Activated CD8-positive, alpha-beta memory T cell treated with anti-CD3 and anti-CD28 coated beads for 36 hours (primary cell): ENCODE results near the gene AVPR2. TPM values are rescaled to one million over a fixed set of nuclear protein-coding genes. Genes with fewer than 3 reads are reported as not detected.

ENCODE experiments used
- CTCF ChIA-PET: fragments of 350-600 bp; sonication (Branson Sonifier 250); formaldehyde crosslinking; loops from one replicate; lab custom pipeline; 2021; ENCODE audit warnings: antibody characterized with exemption; lab: Charles Lee
- POLR2A ChIA-PET: fragments of 350-600 bp; sonication (Branson Sonifier 250); formaldehyde crosslinking; loops from one replicate; lab custom pipeline; 2021; ENCODE audit warnings: antibody characterized with exemption; lab: Charles Lee
- total RNA-seq, 2 experiments: library from RNA; stranded (reverse); gene quantifications; one replicate each; pipeline ENCODE4 v1.2.3, GENCODE V29; 2021

Gene AVPR2
- total RNA-seq, 2 experiments from 2014 or later: not detected

- ChIA-PET CTCF (interaction anchor here (1.0 to 2.0 kb wide), 5 partner anchors 13 to 188 kb away, joined by 4 to 10 read pairs (median 6); partner anchors contain the start of gene PLXNB3), POLR2A (interaction anchor here (0.9 to 1.3 kb wide), 2 partner anchors 9 to 28 kb away, joined by 3 read pairs; no protein-coding TSS in a partner anchor)
These were observed 48.0 kb downstream of the AVPR2 start for GRCh38 chrX:153952373-153953026.

GRCh38 chrX:153953342-153953830 lies 48.9 kb downstream of the AVPR2 start:
- CTCF ChIA-PET: interaction anchor here (1.0 to 2.0 kb wide), 3 partner anchors 13 to 189 kb away, joined by 4 to 10 read pairs (median 6); partner anchors contain the start of gene PLXNB3
- POLR2A ChIA-PET: no interaction called here

GRCh38 chrX:153953892-153954557 lies 49.6 kb downstream of the AVPR2 start:
- CTCF ChIA-PET: interaction anchor here (2.0 kb wide), 1 partner anchor 14 kb away, joined by 6 read pairs; no protein-coding TSS in a partner anchor
- POLR2A ChIA-PET: no interaction called here

- ChIA-PET CTCF (no interaction called here), POLR2A (no interaction called here)
These were observed 50.2 kb downstream of the AVPR2 start for GRCh38 chrX:153954558-153955227.

- ChIA-PET CTCF (no interaction called here), POLR2A (no interaction called here)
These were observed 50.8 kb downstream of the AVPR2 start for GRCh38 chrX:153955228-153955732.

- ChIA-PET POLR2A (no interaction called here), CTCF (no interaction called here)
These were observed 51.8 kb downstream of the AVPR2 start for GRCh38 chrX:153956044-153956907.

Other genes with a start within 250 kb of the AVPR2 start
- not detected for gene PNCK, start 230.9 kb upstream of the AVPR2 start, total RNA-seq
- under 1 TPM; 0.63 to 0.80 TPM for gene SLC6A8, start 216.7 kb upstream of the AVPR2 start, total RNA-seq
- 100 to 1,000 TPM; 145 to 150 TPM for gene BCAP31, start 180.3 kb upstream of the AVPR2 start, total RNA-seq
- gene ABCD1, start 179.8 kb upstream of the AVPR2 start, total RNA-seq: 1 to 10 TPM; 3.5 to 4.4 TPM
- gene PLXNB3, start 140.4 kb upstream of the AVPR2 start, total RNA-seq: under 1 TPM; 0.48 to 0.63 TPM
- gene SRPK3, start 123.6 kb upstream of the AVPR2 start, total RNA-seq: not detected
- 10 to 100 TPM; 52.7 to 55.6 TPM for gene IDH3G, start 110.3 kb upstream of the AVPR2 start, total RNA-seq
- gene SSR4, start 110.0 kb upstream of the AVPR2 start, total RNA-seq: 100 to 1,000 TPM; 155 to 163 TPM
- under 1 TPM; 0.94 to 0.99 TPM for gene PDZD4, start 74.1 kb upstream of the AVPR2 start, total RNA-seq
- under 1 TPM; 0.19 to 0.31 TPM for gene L1CAM, start 18.5 kb upstream of the AVPR2 start, total RNA-seq
- gene ARHGAP4, start 21.6 kb downstream of the AVPR2 start, total RNA-seq: 100 to 1,000 TPM; 112 to 113 TPM
- gene NAA10, start 30.4 kb downstream of the AVPR2 start, total RNA-seq: 100 to 1,000 TPM; 166 to 167 TPM
- gene RENBP, start 40.0 kb downstream of the AVPR2 start, total RNA-seq: 1 to 10 TPM; 5.3 to 6.3 TPM
- gene HCFC1, start 67.1 kb downstream of the AVPR2 start, total RNA-seq: 100 to 1,000 TPM; 136 to 142 TPM
- gene TMEM187, start 68.1 kb downstream of the AVPR2 start, total RNA-seq: 1 to 10 TPM; 3.5 to 4.0 TPM
- 100 to 1,000 TPM; 201 to 202 TPM for gene IRAK1, start 115.2 kb downstream of the AVPR2 start, total RNA-seq
- 10 to 100 TPM; 49.8 to 51.2 TPM for gene MECP2, start 193.0 kb downstream of the AVPR2 start, total RNA-seq
- gene OPN1LW, start 239.6 kb downstream of the AVPR2 start, total RNA-seq: not detected